ENCODE results near the gene INPP5D.

INPP5D gene

DNA sequence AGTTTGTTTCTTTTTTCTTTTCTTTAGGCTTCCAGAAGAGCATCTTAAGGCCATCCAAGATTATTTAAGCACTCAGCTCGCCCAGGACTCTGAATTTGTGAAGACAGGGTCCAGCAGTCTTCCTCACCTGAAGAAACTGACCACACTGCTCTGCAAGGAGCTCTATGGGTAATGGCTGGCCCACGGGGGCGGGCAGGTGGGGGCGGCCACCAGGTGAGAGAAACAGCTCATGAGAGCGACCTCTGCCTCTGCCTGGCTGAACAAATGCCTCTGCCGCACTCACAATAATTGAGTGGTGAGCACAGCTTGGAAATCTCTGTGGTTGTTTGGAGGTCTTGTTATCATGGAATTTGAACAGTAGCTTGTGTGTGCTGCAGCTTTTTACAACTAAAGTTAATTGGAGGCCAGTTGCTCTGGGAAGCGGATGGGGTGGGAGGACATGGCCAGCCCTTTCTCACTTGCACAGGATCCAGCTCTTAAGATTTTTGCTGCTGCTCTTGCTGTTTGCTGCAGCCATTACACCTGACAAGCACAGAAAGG is 70.4 kb downstream of the INPP5D start:
- DNase-seq (ENCODE audit: low spot score): no peak

DNA sequence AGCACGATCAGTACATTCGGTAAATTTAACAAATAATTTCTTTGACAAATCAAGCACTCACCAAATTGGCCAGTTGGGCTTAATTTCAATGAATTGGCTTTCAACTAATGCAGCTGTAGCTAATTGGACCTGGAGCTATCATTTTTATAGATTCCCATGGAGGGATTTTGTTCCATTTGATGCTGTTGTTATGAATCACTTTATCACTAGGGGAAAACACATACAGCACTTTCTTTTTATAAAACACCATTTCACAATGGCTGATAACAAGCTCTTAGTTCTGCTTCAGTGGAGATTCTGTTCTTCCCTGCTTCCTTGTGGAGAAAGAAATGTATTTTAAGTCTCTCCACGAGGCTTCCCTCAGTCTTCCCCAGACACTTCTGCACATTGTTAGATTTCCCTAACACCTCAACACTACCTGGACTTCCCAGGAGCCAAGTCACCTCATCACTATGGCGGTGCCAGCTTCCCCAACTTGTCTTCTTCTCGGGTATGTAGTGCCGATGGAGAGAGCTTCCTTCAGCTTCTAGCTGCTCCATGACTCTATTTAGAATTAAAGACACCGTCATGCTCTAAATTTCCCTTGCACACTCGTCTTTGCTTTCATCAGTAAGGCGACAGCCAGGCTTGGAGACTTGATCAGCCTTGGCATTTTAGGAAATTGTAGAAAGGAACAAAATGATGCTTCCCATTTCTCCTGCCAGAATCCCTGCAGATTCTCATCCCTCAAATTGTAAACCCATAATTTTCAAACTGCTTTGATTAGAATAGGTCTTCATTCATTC is 72.0 kb downstream of the INPP5D start:
- TF ChIP-seq, protein P1, sequence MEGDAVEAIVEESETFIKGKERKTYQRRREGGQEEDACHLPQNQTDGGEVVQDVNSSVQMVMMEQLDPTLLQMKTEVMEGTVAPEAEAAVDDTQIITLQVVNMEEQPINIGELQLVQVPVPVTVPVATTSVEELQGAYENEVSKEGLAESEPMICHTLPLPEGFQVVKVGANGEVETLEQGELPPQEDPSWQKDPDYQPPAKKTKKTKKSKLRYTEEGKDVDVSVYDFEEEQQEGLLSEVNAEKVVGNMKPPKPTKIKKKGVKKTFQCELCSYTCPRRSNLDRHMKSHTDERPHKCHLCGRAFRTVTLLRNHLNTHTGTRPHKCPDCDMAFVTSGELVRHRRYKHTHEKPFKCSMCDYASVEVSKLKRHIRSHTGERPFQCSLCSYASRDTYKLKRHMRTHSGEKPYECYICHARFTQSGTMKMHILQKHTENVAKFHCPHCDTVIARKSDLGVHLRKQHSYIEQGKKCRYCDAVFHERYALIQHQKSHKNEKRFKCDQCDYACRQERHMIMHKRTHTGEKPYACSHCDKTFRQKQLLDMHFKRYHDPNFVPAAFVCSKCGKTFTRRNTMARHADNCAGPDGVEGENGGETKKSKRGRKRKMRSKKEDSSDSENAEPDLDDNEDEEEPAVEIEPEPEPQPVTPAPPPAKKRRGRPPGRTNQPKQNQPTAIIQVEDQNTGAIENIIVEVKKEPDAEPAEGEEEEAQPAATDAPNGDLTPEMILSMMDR (IDR thresholded peaks at IDR 0.05; ENCODE audit: extremely low read depth, missing control alignments): no peak
- no peak for DNase-seq (ENCODE audit: low spot score)

More for the DNA sequence above, 70.4 kb downstream of the INPP5D start:
- TF ChIP-seq, protein P1 (IDR thresholded peaks at IDR 0.05; ENCODE audit: extremely low read depth, missing control alignments): no peak

DNA sequence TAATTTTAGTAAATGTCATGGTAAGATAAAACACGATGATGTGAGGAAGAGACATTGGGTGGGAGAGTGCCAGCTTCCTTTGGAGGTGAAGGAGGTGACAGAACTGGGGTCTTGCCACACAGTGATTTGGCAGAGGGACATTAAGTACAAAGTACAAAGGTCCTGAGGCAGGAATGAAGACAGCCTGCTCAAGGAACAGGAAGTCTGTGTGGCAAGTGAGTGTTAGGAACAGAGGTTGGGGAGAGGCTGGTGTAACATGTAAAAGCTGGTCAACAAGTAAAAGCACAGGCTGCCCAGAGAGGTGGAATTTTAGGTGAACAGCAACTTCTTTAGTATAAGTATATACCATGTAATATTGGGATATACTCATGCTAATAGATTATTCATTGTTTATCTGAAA is 73.1 kb downstream of the INPP5D start:
- TF ChIP-seq, protein P1 (IDR thresholded peaks at IDR 0.05; ENCODE audit: extremely low read depth, missing control alignments): no peak
- no peak for DNase-seq (ENCODE audit: low spot score)

DNA sequence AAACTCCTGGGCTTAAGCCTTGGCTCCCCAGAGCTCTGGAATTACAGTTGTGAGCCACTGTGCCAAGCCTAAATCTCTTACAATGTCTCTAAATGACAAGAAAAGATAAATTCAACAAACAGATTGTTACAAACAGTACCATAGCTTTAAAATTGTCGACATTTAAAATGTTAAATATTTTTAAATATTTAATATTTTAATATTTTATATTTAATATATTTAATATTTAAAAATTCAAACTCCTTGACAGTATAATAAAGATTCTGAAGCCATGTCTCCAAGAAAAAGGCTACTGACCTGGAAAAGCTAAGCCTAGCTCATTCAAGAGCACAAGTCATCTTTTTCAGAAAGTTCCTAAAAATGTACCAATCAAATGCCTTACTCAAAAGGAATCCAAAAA is 75.3 kb downstream of the INPP5D start:
- TF ChIP-seq, protein P1 (IDR thresholded peaks at IDR 0.05; ENCODE audit: extremely low read depth, missing control alignments): no peak
- DNase-seq (ENCODE audit: low spot score): no peak

DNA sequence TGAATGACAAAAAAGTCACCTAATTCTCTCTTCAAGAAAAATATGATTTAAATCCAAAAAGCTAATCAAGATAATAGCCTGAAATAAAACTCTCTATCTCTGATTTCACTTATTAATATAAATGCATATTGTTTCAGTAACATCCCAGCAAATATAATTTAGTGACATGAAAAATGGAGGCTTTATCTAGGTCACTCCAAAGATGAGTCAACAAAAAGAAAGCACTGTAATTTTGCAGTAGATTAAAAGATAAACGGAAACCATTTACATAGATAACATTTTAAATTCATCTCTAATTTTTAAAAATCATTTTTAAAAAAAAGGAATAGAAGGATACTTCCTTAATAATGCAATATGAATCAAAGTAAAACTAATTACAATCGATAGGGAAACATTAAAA is 76.9 kb downstream of the INPP5D start:
- TF ChIP-seq, protein P1 (IDR thresholded peaks at IDR 0.05; ENCODE audit: extremely low read depth, missing control alignments): no peak
- no peak for DNase-seq (ENCODE audit: low spot score)

DNA sequence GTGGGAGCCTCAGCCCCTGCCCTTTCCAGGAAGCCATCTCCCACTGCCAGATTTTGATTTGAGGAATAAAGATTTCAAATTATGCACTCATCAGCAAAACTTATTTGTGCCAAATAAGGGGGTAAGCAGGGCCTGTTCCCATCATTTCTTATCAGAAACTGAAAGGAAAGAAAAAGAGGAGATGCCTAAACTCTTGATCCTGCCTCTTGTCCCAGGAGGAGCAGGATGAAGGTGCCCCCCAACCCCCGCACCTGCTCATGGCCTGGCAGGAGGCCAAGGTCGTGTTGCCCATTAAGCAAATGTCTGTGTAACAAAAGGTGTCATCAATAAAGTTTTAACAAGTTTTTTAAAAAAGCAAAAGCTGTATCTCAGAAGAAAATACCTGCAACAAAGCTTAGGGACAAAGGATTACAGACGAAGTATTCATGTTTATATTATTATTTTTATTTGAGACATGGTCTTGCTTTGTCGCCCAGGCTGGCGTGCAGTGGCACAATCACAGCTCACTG is 80.0 kb downstream of the INPP5D start:
- DNase-seq (ENCODE audit: low spot score): no peak
- TF ChIP-seq, protein P1 (IDR thresholded peaks at IDR 0.05; ENCODE audit: extremely low read depth, missing control alignments): no peak

DNA sequence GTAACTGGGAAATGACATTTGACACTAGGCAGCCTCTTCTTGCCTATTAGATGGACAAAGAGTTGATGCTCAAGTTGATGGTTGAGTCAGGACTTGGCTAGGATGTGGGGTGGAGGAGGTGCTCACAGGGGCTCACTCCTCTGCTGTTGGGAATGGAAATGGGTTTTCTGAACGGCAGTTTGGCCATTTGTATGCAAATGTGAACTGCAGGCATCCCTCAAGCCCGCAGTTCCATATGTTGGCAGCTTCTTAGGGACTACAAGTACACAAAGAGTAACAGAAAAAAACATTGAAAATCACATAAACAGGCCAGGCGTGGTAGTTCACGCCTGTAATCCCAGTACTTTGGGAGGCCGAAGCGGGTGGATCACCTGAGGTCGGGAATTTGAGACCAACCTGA is 80.8 kb downstream of the INPP5D start:
- TF ChIP-seq, protein P1 (IDR thresholded peaks at IDR 0.05; ENCODE audit: extremely low read depth, missing control alignments): no peak
- no peak for DNase-seq (ENCODE audit: low spot score)

Measured in GM20000 (cell line).